Islet of Langerhans (tissue), 1 donor: ENCODE measurements around the gene PIWIL4.

Experiments used
- FAIRE-seq: peaks from one replicate; lab custom pipeline; 2011; peaks lifted over from hg19 to GRCh38; lab: Jason Lieb, UNC

The PIWIL4 gene

DNA sequence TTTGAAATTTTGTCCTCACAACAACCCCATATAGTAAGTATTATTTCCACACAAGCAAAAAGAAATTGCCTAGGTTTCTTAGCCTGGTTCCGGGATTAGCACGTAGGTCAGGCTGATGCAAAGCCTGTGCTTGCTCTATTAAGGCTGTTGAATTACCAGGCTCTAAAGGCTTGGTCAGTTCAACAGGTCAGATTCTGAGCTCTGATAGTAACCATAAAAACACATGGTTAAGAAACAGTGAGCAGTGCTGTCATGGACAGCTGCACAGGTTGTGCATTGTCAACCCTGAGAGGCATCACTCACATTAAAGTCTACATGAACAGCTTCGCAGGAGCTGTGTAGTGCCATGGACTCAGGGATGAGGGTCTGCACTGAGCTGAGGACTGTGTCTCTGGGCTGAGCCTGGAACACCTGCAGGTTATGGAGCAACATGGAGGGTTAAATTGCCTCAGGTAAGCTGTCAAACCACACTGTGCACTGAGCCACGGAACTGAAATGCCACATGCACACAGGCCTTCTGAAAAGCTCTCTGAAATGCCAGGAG, 98.0 kb downstream of the PIWIL4 start:
- no peak for FAIRE-seq

GRCh38 chr11:94666792-94667721, 99.9 kb downstream of the PIWIL4 start:
- no peak for FAIRE-seq

GRCh38 chr11:94668212-94668793, 101.1 kb downstream of the PIWIL4 start:
- FAIRE-seq, result no peak

DNA sequence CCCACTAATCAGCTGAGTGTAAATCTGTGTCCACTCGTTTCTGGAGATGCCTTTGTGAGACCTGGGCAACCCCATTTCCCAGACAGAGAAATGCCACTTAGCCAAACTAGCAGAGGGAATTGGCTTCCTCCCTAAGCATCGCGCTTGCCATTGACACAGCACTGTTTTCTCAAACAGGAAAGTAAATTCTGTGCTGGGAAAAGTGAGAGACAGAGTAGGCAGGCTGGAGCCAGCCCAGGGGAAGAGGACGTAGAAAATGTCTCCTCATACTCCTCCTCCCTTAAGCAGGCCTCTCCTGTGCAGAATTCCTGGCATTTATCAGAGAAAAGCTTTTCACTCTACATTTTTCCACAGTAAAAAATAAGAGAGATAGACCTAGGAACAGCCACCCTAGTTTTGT, 101.9 kb downstream of the PIWIL4 start:
- FAIRE-seq, result no peak
